Pancreas (tissue), 10 donors: ENCODE measurements around the gene GALNT17. TPM values are rescaled to one million over a fixed set of nuclear protein-coding genes. Genes with fewer than 3 reads are reported as not detected.

Source experiments
- ATAC-seq, 4 donors: fragments of 200-7000 bp; cut with Tn5 transposase; one replicate each; pipeline versions ENCODE4 v1.8.0 to v1.9.1; 2020; ENCODE audit warnings: mild to moderate bottlenecking in 4 of 4, moderate library complexity in 4 of 4
- DNase-seq, 6 donors: peaks; one replicate each; pipeline ENCODE4 v3.0.0-alpha.2; 2020
- FAIRE-seq: peaks from 2 replicates; lab custom pipeline; 2012; peaks lifted over from hg19 to GRCh38; lab: Jason Lieb, UNC
- H3K27ac ChIP-seq, 4 donors: fragments of 200-600 bp; sonication (generic); 1 replicate in 3 of 4; 2 replicates in 1 of 4; pipeline versions ENCODE4 v1.5.0 to v1.8.0; 2020
- H3K27me3 ChIP-seq, 4 donors: fragments of 200-600 bp; one replicate each; pipeline ENCODE4 v1.8.0; 2021
- H3K36me3 ChIP-seq, 3 donors: fragments of 200-600 bp; sonication (generic) in 1 of 3; one replicate each; pipeline versions ENCODE4 v1.5.0 to v1.8.0; 2020 to 2021
- H3K4me1 ChIP-seq, 3 donors: fragments of 200-600 bp; one replicate each; pipeline ENCODE4 v1.8.0; 2021
- H3K4me3 ChIP-seq, 4 donors: fragments of 200-600 bp; sonication (generic) in 2 of 4; one replicate each; pipeline versions ENCODE4 v1.5.0 to v1.8.0; 2020 to 2021
- H3K9me3 ChIP-seq, 4 donors: fragments of 200-600 bp; one replicate each; pipeline ENCODE4 v1.8.0; 2021
- CTCF ChIP-seq, 4 donors: fragments of 200-600 bp; sonication (generic) in 3 of 4; IDR thresholded peaks; one replicate each; pipeline versions ENCODE4 v1.5.0 to v1.8.0; 2021; ENCODE audit warnings: antibody characterized with exemption in 4 of 4
- WGBS, 2 donors: extraction: QIAGEN DNeasy Blood & Tissue Kit; methylation state at CpG; one replicate each; pipeline ENCODE4 v1.1.7; 2013; 5-methylcytosine and 5-hydroxymethylcytosine counted together
- intact Hi-C, 3 donors: fragments of 100-400 bp; cut with DNase I; formaldehyde crosslinking; loops; one replicate each; pipeline versions ENCODE4 v1.11.1 to v1.14.2; 2022
- polyA plus RNA-seq, 2 donors: library from polyadenylated mRNA; stranded (reverse); fragments of 200-250 nt; gene quantifications; one replicate each; pipeline ENCODE4 v1.2.3, GENCODE V29; 2013
- total RNA-seq, 6 donors: library from RNA; stranded (reverse); fragmentation: NEBNext Ultra II Directional in 4 of 6; extraction: Animal tissue kit (Norgen Biotek cat#: 25700) in 4 of 6; gene quantifications; one replicate each; pipeline versions ENCODE4 v1.2.1 to v1.2.4, GENCODE V29; 2021 to 2023
- donor health status: healthy with polysubstance abuse.
- donor health status: DM: no; HTN: no; CAD: no; lungs with moderate emphysema.
- donor health status: DM: no; HTN: no; CAD: no.
- donor health status: control.
- donor health status: control.
- donor health status: Bipolar disorder and iron deficiency.
- donor health status: DM: yes; HTN: yes; CAD: no.
- donor health status: DM: no; HTN: no; CAD: no.
- donor health status: DM: no; HTN: no; CAD: no.
- donor health status: DM: yes; HTN: yes; CAD: no.

GALNT17 gene
- total and polyA plus RNA-seq, 8 donors: 0.70 to 4.6 (median 2.9) TPM

GRCh38 chr7:71384094-71384493, 252.2 kb downstream of the GALNT17 start:
- Histone ChIP-seq H3K27ac (no peak overlapping the region), H3K4me3 (no peak overlapping the region), H3K9me3 (no peaks in the 10 kb centered on the region), H3K36me3 (no peaks in the 10 kb centered on the region), H3K4me1 (no peaks in the 10 kb centered on the region), H3K27me3 (no peaks in the 10 kb centered on the region)
- ATAC-seq: no peak
- intact Hi-C loops: no loop called here
- DNase-seq: no peak
- WGBS, 2 donors: 89% methylated on average over 5 of the region's 5 CpGs
- no peak for TF ChIP-seq CTCF (IDR thresholded peaks at IDR 0.05)
- FAIRE-seq: no peak

GRCh38 chr7:71385330-71385729, 253.4 kb downstream of the GALNT17 start:
- ATAC-seq (no peak), DNase-seq (no peak), FAIRE-seq (no peak)
- no peaks in the 10 kb centered on the region for H3K27me3 ChIP-seq
- no peaks in the 10 kb centered on the region for H3K9me3 ChIP-seq
- no peaks in the 10 kb centered on the region for H3K36me3 ChIP-seq
- intact Hi-C loops: no loop called here
- no peak for TF ChIP-seq CTCF (IDR thresholded peaks at IDR 0.05)
- H3K27ac ChIP-seq: no peak overlapping the region
- WGBS, 2 donors: 80 to 85% methylated on average over 5 of the region's 5 CpGs
- no peak overlapping the region for H3K4me3 ChIP-seq
- no peaks in the 10 kb centered on the region for H3K4me1 ChIP-seq

GRCh38 chr7:71386152-71386785, 254.3 kb downstream of the GALNT17 start:
- intact Hi-C loops: no loop called here
- no peak for ATAC-seq
- Histone ChIP-seq H3K36me3 (no peaks in the 10 kb centered on the region), H3K27ac (no peak overlapping the region), H3K4me3 (no peak overlapping the region), H3K27me3 (no peaks in the 10 kb centered on the region), H3K4me1 (no peaks in the 10 kb centered on the region), H3K9me3 (no peaks in the 10 kb centered on the region)
- TF ChIP-seq CTCF (IDR thresholded peaks at IDR 0.05): no peak
- no peak for FAIRE-seq
- WGBS, 2 donors: 83 to 87% methylated on average over 12 of the region's 12 CpGs
- no peak for DNase-seq

DNA sequence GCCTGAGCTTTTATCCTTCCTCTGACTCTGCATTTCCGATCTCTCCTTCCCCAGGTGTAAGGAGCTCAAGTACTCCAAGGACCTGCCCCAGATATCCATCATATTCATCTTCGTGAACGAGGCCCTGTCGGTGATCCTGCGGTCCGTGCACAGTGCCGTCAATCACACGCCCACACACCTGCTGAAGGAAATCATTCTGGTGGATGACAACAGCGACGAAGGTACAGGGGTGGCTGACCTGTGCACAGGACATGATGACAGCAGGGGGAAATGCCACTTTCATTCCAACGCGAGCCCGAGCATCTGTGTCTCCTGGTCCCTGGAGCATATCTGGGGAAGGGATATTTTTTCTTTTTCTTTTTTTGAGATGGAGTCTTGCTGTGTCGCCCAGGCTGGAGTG, 256.2 kb downstream of the GALNT17 start:
- no peak for FAIRE-seq

More for the DNA sequence above, 256.2 kb downstream of the GALNT17 start:
- WGBS, 2 donors: 90 to 93% methylated on average over 14 of the region's 14 CpGs
- Histone ChIP-seq H3K27me3 (no peaks in the 10 kb centered on the region), H3K4me1 (no peaks in the 10 kb centered on the region), H3K4me3 (no peak overlapping the region), H3K9me3 (no peaks in the 10 kb centered on the region), H3K36me3 (no peaks in the 10 kb centered on the region), H3K27ac (no peak overlapping the region)
- DNase-seq: no peak
- intact Hi-C loops: no loop called here
- no peak for ATAC-seq
- TF ChIP-seq CTCF (IDR thresholded peaks at IDR 0.05): no peak
